Cardiac fibroblast (primary cell): ENCODE results near the gene HTR5A.
A peak's percentile ranks its signal among the peaks of the same experiment; 100 is the strongest.

Source experiments
- DNase-seq, 2 donors: peaks; one replicate each; pipeline versions ENCODE4 v3.0.0 to v3.0.0-alpha.2; 2010; ENCODE audit warnings: low read depth in 2 of 2
- H3K4me3 ChIP-seq, 2 donors: replicated peaks in 1 of 2; 1 replicate in 1 of 2; 2 replicates in 1 of 2; pipeline ENCODE4 v1.5.1; 2011; ENCODE audit warnings: low read depth in 2 of 2, low read length in 2 of 2, mild to moderate bottlenecking in 2 of 2, moderate library complexity in 1 of 2
- CTCF ChIP-seq: IDR thresholded peaks from one replicate; pipeline ENCODE4 v1.5.1; 2011; ENCODE audit warnings: low read depth, mild to moderate bottlenecking, low read length, inconsistent platforms

The HTR5A gene

GRCh38 chr7:155119801-155120382 is 49.8 kb downstream of the HTR5A start:
- no peak for TF ChIP-seq CTCF
- H3K4me3 ChIP-seq, result no peak overlapping the region
- DNase-seq, result peak in 1 of 2 donors; percentile 2

GRCh38 chr7:155120460-155120859 is 50.3 kb downstream of the HTR5A start:
- H3K4me3 ChIP-seq, result no peak overlapping the region
- no peak for TF ChIP-seq CTCF
- no peak for DNase-seq

GRCh38 chr7:155122831-155123230 is 52.7 kb downstream of the HTR5A start:
- no peak for TF ChIP-seq CTCF
- no peak overlapping the region for H3K4me3 ChIP-seq
- no peak for DNase-seq

GRCh38 chr7:155123413-155123812 is 53.3 kb downstream of the HTR5A start:
- no peak for DNase-seq
- TF ChIP-seq CTCF, result no peak
- H3K4me3 ChIP-seq, result no peak overlapping the region

GRCh38 chr7:155124706-155125105 is 54.6 kb downstream of the HTR5A start:
- no peak for TF ChIP-seq CTCF
- H3K4me3 ChIP-seq, result no peak overlapping the region
- DNase-seq, result no peak

GRCh38 chr7:155129186-155129585 is 59.1 kb downstream of the HTR5A start:
- TF ChIP-seq CTCF, result no peak
- no peak overlapping the region for H3K4me3 ChIP-seq
- no peak for DNase-seq

- DNase-seq, result no peak
- TF ChIP-seq CTCF, result no peak
- H3K4me3 ChIP-seq, result no peak overlapping the region
Observed at GRCh38 chr7:155129789-155130188, 59.7 kb downstream of the HTR5A start.
